CD4-positive, alpha-beta T cell (primary cell): ENCODE data around the gene ANKFN1. TPM values are rescaled to one million over a fixed set of nuclear protein-coding genes. Genes with fewer than 3 reads are reported as not detected.

Experiments used
- ATAC-seq: fragments of 200-7000 bp; cut with Tn5 transposase; one replicate; pipeline ENCODE4 v1.10.0; 2022; ENCODE audit warnings: mild to moderate bottlenecking; ENCODE audit not compliant: poor library complexity
- CTCF ChIA-PET: fragments of 350-600 bp; sonication (Branson Sonifier 250); formaldehyde crosslinking; loops from one replicate; lab custom pipeline; 2021; ENCODE audit warnings: antibody characterized with exemption, inconsistent platforms; lab: Charles Lee
- POLR2A ChIA-PET: fragments of 350-600 bp; sonication (Branson Sonifier 250); formaldehyde crosslinking; loops from one replicate; lab custom pipeline; 2021; ENCODE audit warnings: antibody characterized with exemption, inconsistent platforms; lab: Charles Lee
- DNase-seq, 14 experiments: peaks; one replicate each; pipeline ENCODE4 v3.0.0-alpha.2; 2013 to 2020; ENCODE audit warnings: mixed read lengths in 2 of 14
- H3K27ac ChIP-seq, 2 donors: one replicate each; pipeline versions ENCODE4 v1.5.1 to v1.7.0; 2013; ENCODE audit warnings: low read length in 2 of 2, low read depth in 1 of 2, mild to moderate bottlenecking in 1 of 2
- H3K27me3 ChIP-seq, 2 experiments: 1 replicate in 1 of 2; 2 replicates in 1 of 2; pipeline versions ENCODE4 v1.6.1 to v1.7.0; 2013; ENCODE audit warnings: low read length in 2 of 2, control low read depth in 1 of 2, mild to moderate bottlenecking in 1 of 2, moderate library complexity in 1 of 2; ENCODE audit not compliant: insufficient read depth in 2 of 2, control insufficient read depth in 1 of 2
- H3K36me3 ChIP-seq: one replicate; pipeline ENCODE4 v1.6.1; 2013; ENCODE audit warnings: low read length, control low read depth; ENCODE audit not compliant: insufficient read depth
- H3K4me1 ChIP-seq: one replicate; pipeline ENCODE4 v1.6.1; 2013; ENCODE audit warnings: low read length, control low read depth; ENCODE audit not compliant: insufficient read depth
- H3K4me3 ChIP-seq: one replicate; pipeline ENCODE4 v1.5.1; 2013; ENCODE audit warnings: mild to moderate bottlenecking, low read length, moderate library complexity
- H3K9me3 ChIP-seq, 2 experiments: 1 replicate in 1 of 2; 2 replicates in 1 of 2; pipeline versions ENCODE4 v1.6.1 to v1.7.0; 2013; ENCODE audit warnings: low read length in 2 of 2, mild to moderate bottlenecking in 2 of 2, control low read depth in 1 of 2, moderate library complexity in 1 of 2; ENCODE audit not compliant: control insufficient read depth in 1 of 2, insufficient read depth in 1 of 2
- H3K27ac Mint-ChIP-seq: one replicate; pipeline ENCODE4 v1.8.0; 2020; ENCODE audit warnings: mixed read lengths
- H3K27me3 Mint-ChIP-seq: one replicate; pipeline ENCODE4 v1.8.0; 2021; ENCODE audit warnings: mixed read lengths
- H3K36me3 Mint-ChIP-seq: one replicate; pipeline ENCODE4 v1.8.0; 2021; ENCODE audit warnings: low read depth, mixed read lengths
- H3K4me1 Mint-ChIP-seq: one replicate; pipeline ENCODE4 v1.8.0; 2021; ENCODE audit warnings: low read depth, mixed read lengths
- H3K4me3 Mint-ChIP-seq: one replicate; pipeline ENCODE4 v1.8.0; 2020; ENCODE audit warnings: mild to moderate bottlenecking, mixed read lengths
- H3K9me3 Mint-ChIP-seq: one replicate; pipeline ENCODE4 v1.8.0; 2020; ENCODE audit warnings: mixed read lengths
- CTCF ChIP-seq: fragments of 200-600 bp; IDR thresholded peaks from one replicate; pipeline ENCODE4 v1.8.0; 2022; ENCODE audit warnings: antibody characterized with exemption, mild to moderate bottlenecking
- intact Hi-C, 2 experiments: fragments of 100-400 bp; cut with DNase I in 1 of 2; cut with micrococcal nuclease in 1 of 2; formaldehyde crosslinking; loops; one replicate each; pipeline versions ENCODE4 v1.15.1 to v1.9.0; 2023 to 2025; cut with DNase I, micrococcal nuclease
- total RNA-seq, 174 experiments: library from RNA in 2 of 174; stranded (reverse) in 2 of 174; gene quantifications; one replicate each; pipeline ENCODE4 v1.2.3 and lab custom pipeline; 2021 to 2026

Gene ANKFN1
- total RNA-seq, 2 experiments from 2014 or later: not detected

- no peak overlapping the region for H3K27ac ChIP-seq
- H3K36me3 Mint-ChIP-seq: no peaks in the 10 kb centered on the region
- no peak overlapping the region for H3K4me3 Mint-ChIP-seq
- ATAC-seq (no peak), DNase-seq (no peak)
- H3K27me3 ChIP-seq: peaks cover 0 to 2% of the 10 kb centered on the region in 2 experiments
- H3K36me3 ChIP-seq: no peaks in the 10 kb centered on the region
- H3K4me1 ChIP-seq: no peaks in the 10 kb centered on the region
- intact Hi-C loops: no loop called here
- POLR2A ChIA-PET: no interaction called here
- peaks cover 10% of the 10 kb centered on the region for H3K27me3 Mint-ChIP-seq
- TF ChIP-seq CTCF: no peak
- H3K9me3 ChIP-seq: no peaks in the 10 kb centered on the region
- H3K27ac Mint-ChIP-seq: no peak overlapping the region
- CTCF ChIA-PET: no interaction called here
- no peaks in the 10 kb centered on the region for H3K4me1 Mint-ChIP-seq
- no peak overlapping the region for H3K4me3 ChIP-seq
- no peaks in the 10 kb centered on the region for H3K9me3 Mint-ChIP-seq
Measured at GRCh38 chr17:56558088-56558487, 404.8 kb downstream of the ANKFN1 start.
